ENCODE results near the gene DUSP10. TPM values are rescaled to one million over a fixed set of nuclear protein-coding genes. Genes with fewer than 3 reads are reported as not detected.

DUSP10 gene
- total RNA-seq, 1 donor from 2014 or later = 5.0 TPM

- Mint-ChIP-seq H3K9me3 (ENCODE audit: unreplicated experiment) (no peaks in the 10 kb centered on the region), H3K27ac (ENCODE audit: unreplicated experiment) (no peak overlapping the region), H3K4me1 (ENCODE audit: unreplicated experiment) (peaks cover 37% of the 10 kb centered on the region), H3K27me3 (ENCODE audit: unreplicated experiment) (peaks cover 3% of the 10 kb centered on the region), H3K36me3 (ENCODE audit: low read depth, unreplicated experiment) (no peaks in the 10 kb centered on the region), H3K4me3 (ENCODE audit: unreplicated experiment) (no peak overlapping the region)
- TF ChIP-seq CTCF (IDR thresholded peaks at IDR 0.05; ENCODE audit: unreplicated experiment) = no peak
- DNase-seq (ENCODE audit: low spot score) = no peak
Observed at GRCh38 chr1:221765527-221765926, 23.6 kb upstream of the DUSP10 start.

GRCh38 chr1:221762121-221762520, 20.2 kb upstream of the DUSP10 start:
- H3K27me3 Mint-ChIP-seq (ENCODE audit: unreplicated experiment) = peaks cover 3% of the 10 kb centered on the region
- no peak overlapping the region for H3K4me3 Mint-ChIP-seq (ENCODE audit: unreplicated experiment)
- peak overlapping the region; percentile 16 for H3K27ac Mint-ChIP-seq (ENCODE audit: unreplicated experiment)
- peaks cover 32% of the 10 kb centered on the region for H3K4me1 Mint-ChIP-seq (ENCODE audit: unreplicated experiment)
- TF ChIP-seq CTCF (IDR thresholded peaks at IDR 0.05; ENCODE audit: unreplicated experiment) = no peak
- H3K36me3 Mint-ChIP-seq (ENCODE audit: low read depth, unreplicated experiment) = no peaks in the 10 kb centered on the region
- DNase-seq (ENCODE audit: low spot score) = no peak
- H3K9me3 Mint-ChIP-seq (ENCODE audit: unreplicated experiment) = no peaks in the 10 kb centered on the region

- H3K4me3 Mint-ChIP-seq (ENCODE audit: unreplicated experiment) = no peak overlapping the region
- TF ChIP-seq CTCF (IDR thresholded peaks at IDR 0.05; ENCODE audit: unreplicated experiment) = no peak
- no peak for DNase-seq (ENCODE audit: low spot score)
- no peaks in the 10 kb centered on the region for H3K36me3 Mint-ChIP-seq (ENCODE audit: low read depth, unreplicated experiment)
- no peak overlapping the region for H3K27ac Mint-ChIP-seq (ENCODE audit: unreplicated experiment)
- no peaks in the 10 kb centered on the region for H3K9me3 Mint-ChIP-seq (ENCODE audit: unreplicated experiment)
- peaks cover 2% of the 10 kb centered on the region for H3K27me3 Mint-ChIP-seq (ENCODE audit: unreplicated experiment)
- peaks cover 27% of the 10 kb centered on the region for H3K4me1 Mint-ChIP-seq (ENCODE audit: unreplicated experiment)
Observed at GRCh38 chr1:221761354-221762002, 19.6 kb upstream of the DUSP10 start.

- DNase-seq (ENCODE audit: low spot score) = no peak
- H3K36me3 Mint-ChIP-seq (ENCODE audit: low read depth, unreplicated experiment) = no peaks in the 10 kb centered on the region
- no peak overlapping the region for H3K4me3 Mint-ChIP-seq (ENCODE audit: unreplicated experiment)
- no peak for TF ChIP-seq CTCF (IDR thresholded peaks at IDR 0.05; ENCODE audit: unreplicated experiment)
- H3K27ac Mint-ChIP-seq (ENCODE audit: unreplicated experiment) = no peak overlapping the region
- H3K9me3 Mint-ChIP-seq (ENCODE audit: unreplicated experiment) = no peaks in the 10 kb centered on the region
- H3K4me1 Mint-ChIP-seq (ENCODE audit: unreplicated experiment) = peaks cover 23% of the 10 kb centered on the region
- no peaks in the 10 kb centered on the region for H3K27me3 Mint-ChIP-seq (ENCODE audit: unreplicated experiment)
Observed at GRCh38 chr1:221760911-221761310, 19.0 kb upstream of the DUSP10 start.

GRCh38 chr1:221759436-221759835, 17.5 kb upstream of the DUSP10 start:
- H3K9me3 Mint-ChIP-seq (ENCODE audit: unreplicated experiment) = no peaks in the 10 kb centered on the region
- DNase-seq (ENCODE audit: low spot score) = no peak
- H3K27me3 Mint-ChIP-seq (ENCODE audit: unreplicated experiment) = peaks cover 2% of the 10 kb centered on the region
- no peak overlapping the region for H3K4me3 Mint-ChIP-seq (ENCODE audit: unreplicated experiment)
- no peak overlapping the region for H3K27ac Mint-ChIP-seq (ENCODE audit: unreplicated experiment)
- H3K36me3 Mint-ChIP-seq (ENCODE audit: low read depth, unreplicated experiment) = no peaks in the 10 kb centered on the region
- H3K4me1 Mint-ChIP-seq (ENCODE audit: unreplicated experiment) = peaks cover 24% of the 10 kb centered on the region
- TF ChIP-seq CTCF (IDR thresholded peaks at IDR 0.05; ENCODE audit: unreplicated experiment) = no peak

Measured in endothelial cell (in vitro differentiated cells).